A549 treated with Hydrocortisone at 1 μM for 4 hours (cell line): Measurements from ENCODE around the gene TP63. TPM values are rescaled to one million over a fixed set of nuclear protein-coding genes. Genes with fewer than 3 reads are reported as not detected.

Experiments
- total RNA-seq: library from RNA; stranded (reverse); fragments of 200-300 nt; extraction: Qiagen RNA extraction; gene quantifications from 5 replicates; pipeline ENCODE4 v1.2.3, GENCODE V29; 2022

TP63 gene
- 0.10 to 0.22 TPM (median 0.20 TPM) in 5 replicates for total RNA-seq

DNA sequence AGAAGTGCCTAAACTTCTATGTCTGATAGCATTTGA is at the start of gene TP63:
TP63 (plus strand) TSS at position 17 of the 36 bp plus-strand sequence. CDS start 127 bp downstream, outside the sequence.

